ENCODE results near the gene RILPL2.

DNA sequence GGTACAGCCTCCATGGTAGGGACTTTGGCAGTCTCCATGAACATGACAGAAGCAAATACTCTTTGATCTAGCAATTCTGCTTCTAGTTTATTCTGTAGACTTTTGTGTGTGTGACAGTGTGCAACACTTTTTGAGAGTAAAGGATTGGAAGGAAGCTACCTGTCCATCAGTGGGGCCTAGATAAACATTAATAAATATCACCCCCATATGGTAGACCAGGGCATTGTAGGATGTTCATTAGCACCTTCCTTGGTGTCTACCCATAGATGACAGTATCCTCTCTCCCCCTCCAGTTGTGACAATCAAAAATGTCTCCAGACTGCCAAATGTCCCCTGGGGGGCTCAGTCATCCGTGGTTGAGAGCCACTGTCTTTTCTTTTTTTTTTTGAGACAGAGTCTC lies 32.3 kb upstream of the RILPL2 start:
- TF ChIP-seq, protein P1, sequence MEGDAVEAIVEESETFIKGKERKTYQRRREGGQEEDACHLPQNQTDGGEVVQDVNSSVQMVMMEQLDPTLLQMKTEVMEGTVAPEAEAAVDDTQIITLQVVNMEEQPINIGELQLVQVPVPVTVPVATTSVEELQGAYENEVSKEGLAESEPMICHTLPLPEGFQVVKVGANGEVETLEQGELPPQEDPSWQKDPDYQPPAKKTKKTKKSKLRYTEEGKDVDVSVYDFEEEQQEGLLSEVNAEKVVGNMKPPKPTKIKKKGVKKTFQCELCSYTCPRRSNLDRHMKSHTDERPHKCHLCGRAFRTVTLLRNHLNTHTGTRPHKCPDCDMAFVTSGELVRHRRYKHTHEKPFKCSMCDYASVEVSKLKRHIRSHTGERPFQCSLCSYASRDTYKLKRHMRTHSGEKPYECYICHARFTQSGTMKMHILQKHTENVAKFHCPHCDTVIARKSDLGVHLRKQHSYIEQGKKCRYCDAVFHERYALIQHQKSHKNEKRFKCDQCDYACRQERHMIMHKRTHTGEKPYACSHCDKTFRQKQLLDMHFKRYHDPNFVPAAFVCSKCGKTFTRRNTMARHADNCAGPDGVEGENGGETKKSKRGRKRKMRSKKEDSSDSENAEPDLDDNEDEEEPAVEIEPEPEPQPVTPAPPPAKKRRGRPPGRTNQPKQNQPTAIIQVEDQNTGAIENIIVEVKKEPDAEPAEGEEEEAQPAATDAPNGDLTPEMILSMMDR (IDR thresholded peaks at IDR 0.05), result no peak
- TF ChIP-seq POLR2AphosphoS5 (IDR thresholded peaks at IDR 0.05; ENCODE audit: insufficient read depth in 1 of 2, low read depth in 1 of 2), result no peak
- no peak for TF ChIP-seq POLR2A (IDR thresholded peaks at IDR 0.05)

Data from vagina (tissue), 2 donors.